Thymus (tissue), 11 donors: ENCODE data around the gene RASA4B. TPM values are rescaled to one million over a fixed set of nuclear protein-coding genes. Genes with fewer than 3 reads are reported as not detected.
"Not testable (repeated sequence)": the region's sequence is repeated elsewhere in the genome, so short reads cannot be mapped to it uniquely, and the experiment has no call there.

Source experiments
- DNase-seq, 9 donors: peaks; one replicate each; pipeline ENCODE4 v3.0.0-alpha.2; 2013; ENCODE audit warnings: low spot score in 9 of 9, low read depth in 6 of 9, missing footprints in 1 of 9
- H3K27ac ChIP-seq, 2 donors: one replicate each; pipeline ENCODE4 v1.5.1; 2013; ENCODE audit warnings: control low read depth in 1 of 2, low read depth in 1 of 2, low read length in 1 of 2, mild to moderate bottlenecking in 1 of 2, moderate library complexity in 1 of 2
- H3K27me3 ChIP-seq, 2 donors: one replicate each; pipeline ENCODE4 v1.5.1; 2013; ENCODE audit warnings: low read length in 1 of 2; ENCODE audit not compliant: control insufficient read depth in 2 of 2, insufficient read depth in 1 of 2
- H3K36me3 ChIP-seq, 2 donors: one replicate each; pipeline ENCODE4 v1.5.1; 2013; ENCODE audit warnings: low read length in 1 of 2, mild to moderate bottlenecking in 1 of 2, moderate library complexity in 1 of 2; ENCODE audit not compliant: control insufficient read depth in 2 of 2, insufficient read depth in 2 of 2
- H3K4me1 ChIP-seq, 2 donors: one replicate each; pipeline ENCODE4 v1.5.1; 2013; ENCODE audit warnings: low read length in 2 of 2; ENCODE audit not compliant: control insufficient read depth in 2 of 2, insufficient read depth in 2 of 2
- H3K4me3 ChIP-seq, 2 donors: one replicate each; pipeline ENCODE4 v1.5.1; 2013; ENCODE audit warnings: low read length in 2 of 2, control low read depth in 1 of 2, mild to moderate bottlenecking in 1 of 2
- H3K9me3 ChIP-seq, 2 donors: one replicate each; pipeline ENCODE4 v1.5.1; 2013; ENCODE audit warnings: low read length in 1 of 2, mild to moderate bottlenecking in 1 of 2; ENCODE audit not compliant: control insufficient read depth in 2 of 2, insufficient read depth in 1 of 2
- WGBS: extraction: QIAGEN DNeasy Blood & Tissue Kit; methylation state at CpG from one replicate; pipeline ENCODE4 v1.1.7; 2013; 5-methylcytosine and 5-hydroxymethylcytosine counted together
- polyA plus RNA-seq: library from polyadenylated mRNA; stranded (reverse); fragments of 200-250 nt; gene quantifications from one replicate; pipeline ENCODE4 v1.2.3, GENCODE V29; 2013
- total RNA-seq: library from RNA; stranded (reverse); fragments of 120-200 nt; gene quantifications from one replicate; pipeline ENCODE4 v1.2.4, GENCODE V29; 2013
- donor health status: healthy.

The RASA4B gene
- total and polyA plus RNA-seq, 2 donors, result 7.2 to 14.7 TPM

DNA sequence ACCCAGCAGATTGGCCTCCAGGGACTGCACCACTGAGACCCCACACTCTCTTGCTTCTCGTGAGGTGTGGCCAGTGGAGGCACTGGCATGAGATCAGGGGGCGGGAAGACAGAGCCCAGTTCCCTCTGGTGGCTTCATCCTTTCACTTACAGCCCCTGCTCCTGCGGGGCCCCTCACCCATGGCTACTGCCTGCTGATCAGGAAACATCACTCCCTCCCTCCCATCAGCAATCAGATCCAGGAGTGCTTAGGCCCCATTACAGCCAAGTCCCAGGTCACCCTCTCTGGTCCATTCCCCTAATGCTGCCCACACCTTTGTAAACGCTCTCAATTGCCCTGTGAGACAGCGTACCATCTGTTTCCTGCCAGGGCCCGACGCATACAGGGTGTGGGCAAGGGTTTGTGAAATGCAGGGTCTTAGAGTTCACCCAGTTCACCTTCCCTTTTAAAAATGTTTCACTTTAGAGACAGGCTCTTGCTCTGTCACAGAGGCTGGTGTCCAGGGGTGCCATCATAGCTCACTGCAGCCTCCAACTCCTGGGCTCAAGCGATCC lies 17.6 kb upstream of the RASA4B start:
- H3K27ac ChIP-seq, DNase-seq, H3K4me1 ChIP-seq, H3K4me3 ChIP-seq, H3K9me3 ChIP-seq, H3K36me3 ChIP-seq, H3K27me3 ChIP-seq: not testable (repeated sequence)
- 56% methylated on average over 4 of the region's 8 CpGs for WGBS

DNA sequence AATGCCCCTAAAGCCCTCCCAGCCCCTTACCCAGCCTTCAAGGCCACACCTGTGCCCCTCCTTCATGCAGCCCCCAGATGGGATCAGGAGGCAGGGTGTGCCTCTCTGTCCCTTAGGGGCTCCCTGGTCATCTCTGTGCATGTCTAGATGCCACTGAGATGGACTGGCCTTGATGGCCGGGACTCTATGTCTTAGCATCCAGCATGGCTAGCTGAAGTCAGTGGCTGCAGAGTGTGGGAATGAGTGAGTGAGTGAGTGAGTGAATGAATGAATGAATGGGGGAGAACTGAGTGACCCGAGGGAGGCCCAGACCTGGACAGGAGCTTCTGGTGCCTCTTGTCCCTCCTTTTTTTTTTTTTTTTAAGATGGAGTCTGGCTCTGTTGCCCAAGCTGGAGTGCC lies 14.6 kb upstream of the RASA4B start:
- not testable (repeated sequence) for DNase-seq
- over 99% methylated on average over 2 of the region's 2 CpGs for WGBS

DNA sequence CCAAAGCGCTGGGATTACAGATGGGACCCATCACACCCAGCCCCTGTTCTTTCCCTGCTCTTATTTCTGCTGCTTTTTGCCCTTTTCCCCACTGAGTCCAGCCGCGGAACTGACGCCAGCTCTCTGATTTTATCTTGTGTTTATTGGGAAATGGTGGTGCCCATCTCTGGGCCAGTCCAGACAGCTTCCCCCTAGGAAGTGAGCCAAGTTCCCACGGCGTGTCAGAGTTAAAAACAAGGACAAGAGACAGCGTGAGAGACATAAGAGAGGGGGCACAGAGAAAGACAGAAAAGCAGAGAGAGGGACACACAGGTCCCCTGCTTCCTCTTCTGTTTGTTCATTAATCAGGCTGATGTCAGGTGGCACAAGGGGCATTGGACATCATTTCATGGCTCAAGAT lies 14.0 kb upstream of the RASA4B start:
- not testable (repeated sequence) for DNase-seq, H3K27me3 ChIP-seq, H3K36me3 ChIP-seq, H3K27ac ChIP-seq, H3K4me1 ChIP-seq, H3K4me3 ChIP-seq, H3K9me3 ChIP-seq
- WGBS, result no CpG with 5 or more reads among the region's 7 CpGs

More for the DNA sequence above, 14.6 kb upstream of the RASA4B start:
- H3K4me3 ChIP-seq, H3K4me1 ChIP-seq, H3K27me3 ChIP-seq, H3K36me3 ChIP-seq, H3K27ac ChIP-seq, H3K9me3 ChIP-seq: not testable (repeated sequence)

DNA sequence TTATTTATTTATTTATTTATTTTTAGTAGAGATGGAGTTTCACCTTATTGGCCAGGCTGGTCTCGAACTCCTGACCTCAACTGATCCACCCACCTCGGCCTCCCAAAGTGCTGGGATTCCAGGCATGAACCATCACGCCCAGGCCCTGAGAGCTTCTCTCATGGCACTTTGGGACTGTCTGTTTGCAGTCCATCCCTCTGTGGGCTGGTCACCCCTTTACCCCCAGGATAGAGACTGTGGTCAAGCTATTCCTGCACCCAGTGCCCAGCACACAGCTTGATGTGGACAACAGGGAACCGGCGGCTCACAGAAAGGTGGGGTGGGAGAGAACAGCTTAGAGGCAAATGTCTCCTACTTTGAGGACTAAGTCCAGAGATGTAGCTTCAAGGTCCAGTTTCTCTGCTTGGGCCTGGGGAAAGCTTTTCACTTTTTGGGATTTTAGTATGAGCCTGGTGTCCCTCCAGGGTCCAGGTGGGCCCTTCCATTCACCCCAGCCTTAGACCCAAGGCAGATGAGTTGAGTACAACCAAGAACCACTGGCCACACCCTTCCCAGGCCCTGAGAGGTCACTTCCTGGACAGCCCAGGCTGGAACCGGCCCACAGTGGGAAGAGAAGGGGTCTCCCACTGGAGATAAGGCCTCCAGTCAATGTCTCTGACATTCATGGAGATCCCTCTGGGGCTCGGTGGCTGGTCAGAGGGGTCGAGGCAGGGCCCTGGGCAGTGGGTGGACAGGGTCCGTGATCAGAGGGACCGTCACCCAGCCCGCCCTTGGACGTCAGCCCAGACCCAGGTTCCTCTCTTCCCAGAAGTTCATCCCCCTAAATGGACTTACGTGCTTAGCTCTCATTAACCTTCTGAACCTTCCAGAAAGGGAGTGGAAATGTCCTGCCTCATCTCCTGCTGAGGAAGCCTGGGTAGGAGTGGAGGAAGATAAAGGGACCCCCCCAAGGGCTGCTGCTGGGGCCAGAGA lies 10.5 kb upstream of the RASA4B start:
- not testable (repeated sequence) for H3K9me3 ChIP-seq, H3K27me3 ChIP-seq, H3K4me1 ChIP-seq, DNase-seq, H3K27ac ChIP-seq, H3K4me3 ChIP-seq, H3K36me3 ChIP-seq
- 100% methylated on average over 3 of the region's 13 CpGs for WGBS

DNA sequence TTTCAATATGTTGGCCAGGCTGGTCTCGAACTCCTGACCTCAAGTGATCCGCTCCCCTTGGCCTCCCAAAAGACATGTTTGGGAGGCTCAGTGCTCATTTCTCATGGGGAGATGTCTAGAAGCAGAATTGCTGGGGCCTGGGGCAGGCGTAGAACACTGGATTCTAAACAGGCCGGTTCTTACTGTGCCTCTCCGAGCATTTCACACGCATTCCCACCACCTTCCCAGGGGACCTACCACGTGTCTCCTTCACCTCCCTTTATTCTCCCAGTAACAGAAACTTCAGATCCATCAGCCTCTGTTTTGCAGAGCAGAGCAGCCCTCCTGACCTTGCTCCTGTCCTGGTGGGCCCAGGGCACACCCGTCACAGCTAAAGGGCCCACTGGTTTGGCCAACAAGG lies 9.6 kb upstream of the RASA4B start:
- DNase-seq, H3K9me3 ChIP-seq, H3K27ac ChIP-seq, H3K36me3 ChIP-seq, H3K27me3 ChIP-seq, H3K4me1 ChIP-seq, H3K4me3 ChIP-seq: not testable (repeated sequence)
- 98% methylated on average over 1 of the region's 8 CpGs for WGBS

- H3K27me3 ChIP-seq, H3K4me3 ChIP-seq, H3K4me1 ChIP-seq, H3K27ac ChIP-seq, DNase-seq, H3K36me3 ChIP-seq, H3K9me3 ChIP-seq: not testable (repeated sequence)
- 81% methylated on average over 1 of the region's 2 CpGs for WGBS
Observed at GRCh38 chr7:102524803-102525202, 7.2 kb upstream of the RASA4B start.

DNA sequence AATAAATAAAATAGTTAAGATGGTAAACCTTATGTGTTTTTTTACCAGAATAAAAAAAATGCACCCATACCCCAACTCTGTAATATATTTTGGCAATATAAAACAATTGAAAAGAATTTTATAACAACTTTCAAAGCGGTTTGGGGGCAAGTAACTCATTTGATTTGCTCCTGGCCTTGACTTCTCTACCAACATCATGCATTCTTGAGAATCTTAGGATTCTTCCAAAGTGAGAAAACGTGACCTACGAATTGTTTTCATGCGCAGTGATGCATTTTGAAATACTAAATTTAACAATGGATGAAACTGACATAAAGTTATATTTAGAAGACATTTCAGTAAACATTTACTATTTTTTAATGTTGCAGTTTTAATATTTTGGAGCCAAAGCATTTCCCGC lies 3.2 kb upstream of the RASA4B start:
- not testable (repeated sequence) for DNase-seq, H3K4me3 ChIP-seq, H3K4me1 ChIP-seq, H3K27ac ChIP-seq, H3K36me3 ChIP-seq, H3K9me3 ChIP-seq, H3K27me3 ChIP-seq
- WGBS, result 99% methylated on average over 4 of the region's 5 CpGs

- not testable (repeated sequence) for H3K4me1 ChIP-seq, H3K27me3 ChIP-seq, H3K9me3 ChIP-seq, H3K4me3 ChIP-seq, DNase-seq, H3K27ac ChIP-seq, H3K36me3 ChIP-seq
- no CpG with 5 or more reads among the region's 10 CpGs for WGBS
Observed at GRCh38 chr7:102516951-102517350, 626 bp downstream of the RASA4B start.

DNA sequence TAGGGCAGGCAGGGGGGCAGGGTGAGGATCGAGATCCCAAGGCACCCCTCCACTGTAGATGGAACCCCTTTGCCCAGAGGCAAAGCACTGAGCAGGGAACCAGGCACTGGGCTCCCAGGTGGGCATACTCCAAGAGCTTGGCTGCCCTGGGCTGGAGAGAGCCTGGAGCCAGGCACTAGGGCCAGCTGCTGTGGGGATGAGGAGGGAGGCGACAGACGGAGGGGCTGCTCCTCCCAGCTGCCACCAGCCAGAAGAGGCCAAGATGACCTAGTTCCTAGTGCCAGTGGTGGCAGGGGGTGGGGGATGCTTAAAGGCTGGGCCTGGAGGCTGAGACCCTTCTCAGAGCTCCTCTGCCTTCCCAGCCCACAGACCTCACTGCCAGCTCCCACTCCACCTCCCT lies 1.7 kb downstream of the RASA4B start:
- H3K27me3 ChIP-seq, H3K4me1 ChIP-seq, H3K4me3 ChIP-seq, H3K27ac ChIP-seq, H3K36me3 ChIP-seq, DNase-seq, H3K9me3 ChIP-seq: not testable (repeated sequence)
- WGBS, result no CpG with 5 or more reads among the region's 3 CpGs
